ENCODE results near the gene SYT1. TPM values are rescaled to one million over a fixed set of nuclear protein-coding genes. Genes with fewer than 3 reads are reported as not detected.

The SYT1 gene
- total and polyA plus RNA-seq, 2 of the 8 experiments (the other 6 are each of a cell fraction or from before 2014, with no cell fraction given): 11.0 to 34.6 TPM

- Histone ChIP-seq H2AFZ (ENCODE audit: low read length) (no peak overlapping the region), H2BK5ac (ENCODE audit: low read depth, low read length) (no peak overlapping the region), H3K79me1 (ENCODE audit: low read depth, low read length) (no peaks in the 10 kb centered on the region), H3K4me2 (ENCODE audit: insufficient read depth in 1 of 2, low read depth in 2 of 2, low read length in 2 of 2) (no peak overlapping the region), H3K27ac (ENCODE audit: low read depth, low read length) (no peak overlapping the region), H3K9ac (replicated peaks in 1 of 4; ENCODE audit: extremely low read depth in 1 of 4, low read depth in 3 of 4, low read length in 3 of 4) (no peak overlapping the region), H3K23me2 (ENCODE audit: low read depth, low read length) (peaks cover 2% of the 10 kb centered on the region; the same call in 1 of the 2 replicates), H3K9me3 (ENCODE audit: insufficient read depth in 2 of 2, low read depth in 1 of 2, low read length in 1 of 2) (no peaks in the 10 kb centered on the region), H3K4me1 (replicated peaks in 1 of 4; ENCODE audit: control insufficient read depth in 3 of 4, insufficient read depth in 4 of 4, low read length in 3 of 4) (no peaks in the 10 kb centered on the region), H2BK20ac (ENCODE audit: low read length) (no peak overlapping the region), H3K23ac (ENCODE audit: insufficient read length) (no peak overlapping the region), H3K14ac (ENCODE audit: insufficient read length) (no peak overlapping the region), H2BK12ac (ENCODE audit: low read depth, low read length) (no peak overlapping the region), H2AK5ac (ENCODE audit: low read depth, low read length) (no peak overlapping the region), H3K18ac (ENCODE audit: extremely low read depth, low read length) (no peak overlapping the region), H3K27me3 (replicated peaks in 1 of 4; ENCODE audit: control insufficient read depth in 3 of 4, extremely low read depth in 1 of 4, insufficient read depth in 3 of 4, low read length in 3 of 4) (no peaks in the 10 kb centered on the region), H4K20me1 (replicated peaks in 1 of 2; ENCODE audit: control insufficient read depth in 1 of 2, insufficient read depth in 2 of 2, low read length in 2 of 2) (peaks cover 0 to 2% of the 10 kb centered on the region in 2 experiments), H4K91ac (replicated peaks; ENCODE audit: insufficient read length, low read length) (no peak overlapping the region), H3K4ac (replicated peaks; ENCODE audit: insufficient read length, low read depth, low read length) (no peak overlapping the region), H4K8ac (ENCODE audit: extremely low read depth, insufficient read depth, low read length) (no peak overlapping the region), H2BK120ac (replicated peaks; ENCODE audit: low read depth, low read length) (no peak overlapping the region), H4K5ac (ENCODE audit: insufficient read length, low read depth, low read length) (no peak overlapping the region), H3K4me3 (ENCODE audit: extremely low read depth in 1 of 4, insufficient read depth in 2 of 4, low read depth in 3 of 4, low read length in 4 of 4) (no peak overlapping the region), H3K56ac (replicated peaks; ENCODE audit: insufficient read length, low read depth, low read length) (no peak overlapping the region), H3K79me2 (ENCODE audit: control insufficient read depth in 1 of 2, insufficient read depth in 2 of 2, low read length in 2 of 2) (no peaks in the 10 kb centered on the region), H2BK15ac (ENCODE audit: low read length) (no peak overlapping the region), H3K36me3 (ENCODE audit: control insufficient read depth in 2 of 4, insufficient read depth in 4 of 4, low read length in 3 of 4) (no peaks in the 10 kb centered on the region)
- 59% methylated on average over 4 of the region's 4 CpGs; no CpG with 5 or more reads in 1 of the 2 experiments for WGBS, 2 experiments (ENCODE audit: extremely low coverage in 1 of 2, insufficient coverage in 1 of 2, insufficient read length in 1 of 2, insufficient replicate concordance in 2 of 2, low coverage in 1 of 2, low lambda C conversion rate in 2 of 2, missing lambda C conversion rate in 1 of 2)
- TF ChIP-seq ZNF274 (IDR thresholded peaks at IDR 0.05; ENCODE audit: borderline replicate concordance, extremely low read depth, low read length) (no peak), YY1 (IDR thresholded peaks at IDR 0.05; ENCODE audit: low read depth, low read length) (0 out of 2 replicates have a peak, but pooled peaks have one; percentile 11), RAD21 (IDR thresholded peaks at IDR 0.05 in 1 of 2, conservative IDR thresholded peaks at IDR 0.05 in 1 of 2; ENCODE audit: low read depth in 2 of 2, low read length in 2 of 2) (peak; percentile 72 to 79), TAF1 (IDR thresholded peaks at IDR 0.05; ENCODE audit: low read depth, low read length) (no peak), CTCF (IDR thresholded peaks at IDR 0.05; ENCODE audit: control extremely low read depth in 1 of 3, insufficient read depth in 1 of 3, low read depth in 1 of 3, low read length in 3 of 3) (peak; percentile 7 to 60 (median 44)), EZH2 (IDR thresholded peaks at IDR 0.05; ENCODE audit: low read depth, low read length, severe bottlenecking) (no peak), TEAD4 (IDR thresholded peaks at IDR 0.05; ENCODE audit: low read depth, low read length) (peak; percentile 61; the same call in 1 of the 2 replicates), TCF12 (IDR thresholded peaks at IDR 0.05; ENCODE audit: low read depth, low read length) (peak; percentile 71; the same call in 1 of the 2 replicates)
- ChIA-PET POLR2A (ENCODE audit: partially characterized antibody) (no interaction called here), CTCF (ENCODE audit: partially characterized antibody) (interaction anchor here (0.6 to 2.3 kb wide), 15 partner anchors 11 to 634 kb away, joined by 3 to 22 read pairs (median 4); no protein-coding TSS in a partner anchor)
- FAIRE-seq (peak; percentile 82), DNase-seq (ENCODE audit: low read depth in 1 of 2, low spot score in 2 of 2) (peak in 1 of 2 experiments; percentile 39)
Observed at GRCh38 chr12:79119796-79120195, 255.2 kb downstream of the SYT1 start.

All from H1 (cell line).